GM19397 (cell line): ENCODE measurements around the gene LRSAM1.
A peak's percentile ranks its signal among the peaks of the same experiment; 100 is the strongest.

Experiments
- ATAC-seq: cut with Tn5 transposase; IDR thresholded peaks from one replicate; pipeline ENCODE4 v1.9.1; 2021; ENCODE audit warnings: mild to moderate bottlenecking, moderate library complexity; ENCODE audit not compliant: unreplicated experiment

The LRSAM1 gene

DNA sequence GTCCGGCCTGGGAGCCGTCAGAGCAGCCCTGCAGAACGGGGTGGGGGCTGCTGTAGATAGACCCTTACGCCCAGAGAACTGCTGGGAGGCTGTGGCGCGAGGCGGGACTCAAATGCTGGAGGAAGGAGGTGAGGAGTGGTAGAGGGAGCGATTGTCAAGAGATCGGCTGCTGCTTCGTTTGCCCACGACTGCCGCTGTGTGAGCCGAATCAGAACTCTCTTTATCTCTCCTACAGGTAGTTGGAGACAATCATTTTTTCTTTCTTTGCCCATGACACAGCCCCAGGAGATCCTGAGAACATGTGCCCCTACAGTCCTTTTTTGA, 26.7 kb upstream of the LRSAM1 start:
- ATAC-seq, result no peak

DNA sequence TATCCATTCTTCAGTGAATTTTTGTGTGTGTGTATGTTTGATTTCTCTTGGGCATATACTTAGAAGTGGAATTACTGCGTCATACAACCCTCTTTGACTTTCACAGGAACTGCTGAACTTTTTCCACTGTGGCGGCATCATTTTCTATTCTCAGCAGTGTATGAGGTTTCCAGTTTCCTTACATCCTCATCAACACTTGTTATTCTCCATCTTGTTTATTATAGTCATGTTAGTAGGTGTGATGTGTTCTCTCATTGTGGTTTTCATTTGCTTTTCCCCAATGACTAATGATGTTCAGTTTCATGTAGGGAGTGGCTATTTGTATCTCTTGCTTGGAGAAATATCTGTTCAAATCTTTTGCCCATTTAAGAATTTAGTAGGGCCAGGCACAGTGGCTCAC, 24.6 kb upstream of the LRSAM1 start:
- no peak for ATAC-seq

GRCh38 chr9:127428348-127428747, 23.0 kb upstream of the LRSAM1 start:
- no peak for ATAC-seq

DNA sequence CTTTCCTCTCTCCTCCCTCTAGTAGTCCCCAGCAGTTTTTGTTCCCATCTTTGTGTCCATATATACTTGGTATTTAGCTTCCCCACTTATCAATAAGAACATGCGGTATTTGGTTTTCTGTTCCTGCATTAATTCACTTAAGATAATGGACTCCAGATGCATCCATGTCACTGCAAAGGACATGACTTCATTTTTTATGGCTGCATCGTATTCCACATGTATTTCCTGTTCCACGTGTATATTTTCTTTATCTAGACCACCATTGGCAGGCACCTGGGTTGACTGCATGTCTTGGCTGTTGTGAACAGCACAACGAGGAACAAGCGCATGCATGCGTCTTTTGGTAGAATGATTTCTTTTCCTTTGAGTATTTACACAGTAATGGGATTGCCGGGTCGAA, 20.9 kb upstream of the LRSAM1 start:
- no peak for ATAC-seq

DNA sequence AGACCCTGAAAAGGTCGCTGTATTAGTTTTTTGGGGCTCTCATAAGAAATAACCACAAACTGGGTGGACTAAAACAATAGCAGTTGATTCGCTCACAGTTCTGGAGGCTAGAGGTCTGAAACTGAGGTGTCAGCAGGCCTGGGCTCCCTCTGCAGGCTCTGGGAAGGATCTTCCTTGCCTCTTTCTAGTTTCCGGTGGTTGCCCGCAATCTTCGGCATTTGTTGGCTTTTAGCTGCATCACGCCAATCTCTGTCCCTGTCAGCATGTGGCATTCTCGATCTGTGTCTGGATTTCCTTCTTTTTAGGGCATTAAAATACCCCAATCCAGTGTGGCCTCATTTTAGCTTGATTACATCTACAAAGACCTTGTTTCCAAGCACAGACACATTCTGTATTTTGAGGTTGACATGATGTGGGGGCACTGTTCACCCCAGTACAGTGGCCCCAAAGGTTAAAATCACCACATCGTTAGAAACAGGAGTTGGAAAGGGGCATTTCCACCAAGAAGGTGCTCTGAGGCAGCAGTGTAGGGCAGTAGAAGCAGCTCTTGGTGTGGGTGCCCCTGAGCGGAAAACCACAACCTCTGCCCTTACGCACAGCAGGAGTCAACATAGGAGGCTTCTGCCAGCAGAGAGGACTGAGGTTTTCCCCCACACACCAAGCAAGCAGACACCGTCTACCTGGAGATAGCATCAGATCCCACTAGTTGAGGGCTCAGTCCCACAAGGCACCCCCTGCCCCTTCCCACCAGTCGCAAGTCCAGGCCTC, 13.6 kb upstream of the LRSAM1 start:
- ATAC-seq, result no peak

- ATAC-seq, result no peak
These were observed 12.9 kb upstream of the LRSAM1 start for GRCh38 chr9:127438394-127438793.

DNA sequence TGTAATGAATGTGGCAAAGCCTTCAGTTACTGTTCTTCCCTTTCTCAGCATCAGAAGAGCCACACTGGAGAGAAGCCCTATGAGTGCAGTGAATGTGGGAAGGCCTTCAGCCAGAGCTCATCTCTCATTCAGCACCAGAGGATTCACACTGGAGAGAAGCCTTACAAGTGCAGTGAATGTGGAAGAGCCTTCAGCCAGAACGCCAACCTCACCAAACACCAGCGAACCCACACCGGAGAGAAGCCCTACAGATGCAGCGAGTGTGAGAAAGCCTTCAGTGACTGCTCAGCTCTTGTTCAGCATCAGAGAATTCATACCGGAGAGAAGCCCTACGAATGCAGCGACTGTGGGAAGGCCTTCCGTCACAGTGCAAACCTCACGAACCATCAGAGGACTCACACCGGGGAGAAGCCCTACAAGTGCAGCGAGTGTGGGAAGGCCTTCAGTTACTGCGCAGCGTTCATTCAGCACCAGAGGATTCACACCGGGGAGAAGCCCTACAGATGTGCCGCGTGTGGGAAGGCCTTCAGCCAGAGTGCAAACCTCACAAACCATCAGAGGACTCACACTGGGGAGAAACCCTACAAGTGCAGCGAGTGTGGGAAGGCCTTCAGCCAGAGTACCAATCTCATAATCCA, 6.9 kb upstream of the LRSAM1 start:
- ATAC-seq, result no peak

DNA sequence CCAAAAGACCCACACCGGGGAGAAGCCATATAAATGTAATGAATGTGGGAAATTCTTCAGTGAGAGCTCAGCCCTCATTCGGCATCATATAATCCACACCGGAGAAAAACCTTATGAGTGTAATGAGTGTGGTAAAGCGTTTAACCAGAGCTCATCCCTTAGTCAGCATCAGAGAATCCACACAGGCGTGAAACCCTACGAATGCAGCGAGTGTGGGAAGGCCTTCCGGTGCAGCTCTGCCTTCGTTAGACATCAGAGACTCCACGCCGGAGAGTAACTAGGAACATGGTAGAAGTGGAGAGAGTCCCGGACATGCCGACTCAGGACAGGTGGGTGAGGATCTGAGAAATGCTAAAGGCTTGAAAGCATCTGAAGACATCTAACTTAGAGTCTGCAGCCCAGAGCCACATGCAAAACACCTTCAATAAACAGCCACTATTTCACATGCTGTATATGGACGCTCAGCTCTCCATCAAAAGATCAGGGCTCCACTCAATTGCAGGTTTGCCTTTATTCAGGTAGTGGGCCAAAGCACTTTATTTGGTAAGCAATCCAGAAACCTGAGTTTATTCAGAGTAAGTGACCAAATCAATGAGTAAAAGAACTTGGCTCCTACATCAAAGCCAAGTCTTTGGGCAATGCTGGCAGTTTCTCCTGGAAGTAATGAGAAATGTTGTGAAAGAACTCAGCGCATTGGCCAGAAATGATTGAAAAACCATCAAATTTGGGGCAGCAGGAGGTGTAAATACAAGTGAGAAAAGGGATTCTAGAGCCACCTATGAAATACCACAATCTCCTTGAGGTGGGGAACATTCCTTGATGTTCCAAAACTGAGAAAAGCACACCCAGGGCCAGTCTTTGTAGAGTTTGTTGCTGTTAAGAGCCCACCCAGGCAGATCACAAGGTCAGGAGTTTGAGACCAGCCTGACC, 6.1 kb upstream of the LRSAM1 start:
- ATAC-seq, result no peak

GRCh38 chr9:127445851-127446712, 5.2 kb upstream of the LRSAM1 start:
- no peak for ATAC-seq

DNA sequence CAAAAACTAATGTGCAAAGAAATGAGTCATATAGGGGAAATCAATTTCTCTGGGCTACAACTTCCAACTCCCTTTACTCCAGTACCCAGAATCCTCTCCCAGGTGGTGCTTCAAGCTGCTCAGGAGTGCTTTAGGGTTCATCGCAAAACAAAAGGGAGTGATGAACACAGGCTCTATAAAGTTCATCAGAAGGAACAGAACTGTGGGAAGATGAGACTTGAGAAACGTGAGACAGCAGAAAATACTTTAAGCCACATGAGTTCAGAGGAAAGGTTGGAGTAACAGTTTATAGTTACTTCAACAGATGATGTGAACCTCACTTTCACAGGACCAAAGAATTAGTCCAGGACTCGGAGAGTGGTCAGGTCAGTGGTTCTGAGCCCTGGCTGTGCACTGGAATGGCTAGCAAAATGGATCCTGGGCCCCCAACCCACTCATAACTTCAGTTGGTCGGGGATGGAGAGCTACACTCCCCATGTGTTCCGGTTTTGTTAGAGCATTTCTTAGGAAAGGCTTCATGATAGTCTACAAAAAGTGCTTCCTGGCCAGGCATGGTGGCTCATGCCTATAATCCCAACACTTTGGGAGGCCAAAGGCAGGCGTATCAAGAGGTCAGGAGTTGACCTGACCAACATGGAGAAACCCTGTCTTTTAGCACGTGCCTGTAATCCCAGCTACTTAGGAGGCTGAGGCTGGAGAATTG, 4.4 kb upstream of the LRSAM1 start:
- no peak for ATAC-seq

DNA sequence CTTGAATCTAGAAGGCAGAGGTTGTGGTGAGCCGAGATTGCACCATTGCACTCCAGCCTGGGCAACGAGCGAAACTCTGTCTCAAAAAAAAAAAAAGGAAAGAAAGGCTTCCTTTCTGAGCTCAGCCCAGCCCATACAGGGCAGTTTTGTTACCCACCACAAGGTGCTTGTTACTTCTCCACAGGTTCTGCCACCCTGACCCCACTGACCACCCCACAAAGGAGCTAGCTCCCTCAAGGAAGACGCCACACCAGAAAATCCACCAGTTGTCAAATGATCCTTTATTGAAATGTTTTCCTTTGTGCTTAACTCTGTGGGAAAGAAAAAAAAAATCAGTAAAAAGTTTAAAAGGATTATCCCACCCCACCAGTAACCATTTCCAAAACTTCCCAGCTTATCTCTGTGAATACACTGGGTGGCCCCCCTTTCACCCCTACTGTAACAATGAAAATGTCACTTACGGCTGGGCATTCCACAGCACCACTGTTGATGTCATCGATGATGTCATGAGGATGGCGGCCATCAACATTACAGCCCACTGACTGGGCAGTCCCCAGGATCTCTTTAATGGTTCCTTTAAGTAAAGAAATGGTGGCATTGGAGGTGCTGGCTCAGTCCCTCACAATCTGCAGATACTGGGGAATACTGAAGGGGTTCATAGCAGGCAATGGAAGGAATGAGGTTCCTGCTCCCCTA, 3.7 kb upstream of the LRSAM1 start:
- no peak for ATAC-seq

GRCh38 chr9:127448112-127448805, 3.1 kb upstream of the LRSAM1 start:
- ATAC-seq, result no peak

GRCh38 chr9:127449332-127449966, 1.9 kb upstream of the LRSAM1 start:
- no peak for ATAC-seq

GRCh38 chr9:127450243-127450760, 1.0 kb upstream of the LRSAM1 start:
- no peak for ATAC-seq

DNA sequence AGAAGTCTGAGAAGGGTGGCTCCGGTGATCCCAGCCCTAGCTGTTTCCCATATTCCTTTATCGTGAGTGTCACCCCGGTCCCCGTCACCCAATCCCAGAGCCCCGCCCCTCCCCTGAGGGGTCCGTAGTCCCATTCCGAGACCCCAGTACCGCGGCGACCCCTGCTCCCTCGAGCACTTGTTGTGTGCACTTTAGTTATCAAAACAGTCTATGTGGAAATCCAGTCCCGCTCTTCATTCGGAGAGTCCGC, 223 bp downstream of the LRSAM1 start:
- peak; percentile 17 for ATAC-seq

- no peak for ATAC-seq
These were observed 747 bp downstream of the LRSAM1 start for GRCh38 chr9:127451858-127452656.

- ATAC-seq, result no peak
These were observed 1.4 kb downstream of the LRSAM1 start for GRCh38 chr9:127452691-127453090.
